SK-N-SH (cell line): Measurements from ENCODE around the gene NTSR2.

ENCODE experiments used
- CHD2 ChIP-seq: fragments of 150-350 bp; IDR thresholded peaks from 2 replicates; pipeline ENCODE4 v1.6.1; 2018; ENCODE audit warnings: low read length; ENCODE audit not compliant: partially characterized antibody
- EP300 ChIP-seq, 2 experiments: IDR thresholded peaks; 2 replicates each; pipeline versions ENCODE4 v1.4.0 to v1.6.1; 2012; ENCODE audit warnings: borderline replicate concordance in 1 of 2, low read depth in 1 of 2, low read length in 1 of 2
- EZH2phosphoT487 ChIP-seq: fragments of 200-600 bp; sonication (generic); IDR thresholded peaks from 2 replicates; pipeline ENCODE4 v1.6.1; 2017; ENCODE audit warnings: low read depth, mixed run types, mild to moderate bottlenecking, antibody characterized with exemption, moderate library complexity, borderline replicate concordance
- FOXM1 ChIP-seq: IDR thresholded peaks from 2 replicates; pipeline ENCODE4 v1.4.0; 2012; ENCODE audit warnings: low read depth, mild to moderate bottlenecking
- GABPA ChIP-seq: IDR thresholded peaks from 2 replicates; pipeline ENCODE4 v1.4.0; 2012; ENCODE audit warnings: low read depth, mild to moderate bottlenecking
- MAX ChIP-seq: IDR thresholded peaks from 2 replicates; pipeline ENCODE4 v1.4.0; 2012; ENCODE audit warnings: low read depth
- MEF2A ChIP-seq: IDR thresholded peaks from 2 replicates; pipeline ENCODE4 v1.4.0; 2012; ENCODE audit warnings: low read depth, borderline replicate concordance
- POLR2AphosphoS5 ChIP-seq: IDR thresholded peaks from 2 replicates; pipeline ENCODE4 v1.6.1; 2012; ENCODE audit warnings: low read depth, low read length
- RCOR1 ChIP-seq: fragments of 150-350 bp; IDR thresholded peaks from 2 replicates; pipeline ENCODE4 v1.6.1; 2017; ENCODE audit warnings: antibody characterized with exemption, low read length
- TAF1 ChIP-seq: IDR thresholded peaks from 2 replicates; pipeline ENCODE4 v1.6.1; 2012; ENCODE audit warnings: low read depth, mild to moderate bottlenecking, low read length, moderate library complexity, borderline replicate concordance
- TCF12 ChIP-seq: IDR thresholded peaks from 2 replicates; pipeline ENCODE4 v1.4.0; 2012
- TF ChIP-seq, protein P1 (sequence below): fragments of 200-600 bp; sonication (generic); IDR thresholded peaks from 2 replicates; pipeline ENCODE4 v1.6.1; 2017; ENCODE audit warnings: antibody characterized with exemption, mild to moderate bottlenecking, moderate library complexity
- TF ChIP-seq, protein P2 (sequence below): IDR thresholded peaks from 2 replicates; pipeline ENCODE4 v1.4.0; 2012; ENCODE audit warnings: low read depth, borderline replicate concordance

- TF ChIP-seq MEF2A = no peak
- no peak for TF ChIP-seq POLR2AphosphoS5
- no peak for TF ChIP-seq GABPA
- TF ChIP-seq, protein P1, sequence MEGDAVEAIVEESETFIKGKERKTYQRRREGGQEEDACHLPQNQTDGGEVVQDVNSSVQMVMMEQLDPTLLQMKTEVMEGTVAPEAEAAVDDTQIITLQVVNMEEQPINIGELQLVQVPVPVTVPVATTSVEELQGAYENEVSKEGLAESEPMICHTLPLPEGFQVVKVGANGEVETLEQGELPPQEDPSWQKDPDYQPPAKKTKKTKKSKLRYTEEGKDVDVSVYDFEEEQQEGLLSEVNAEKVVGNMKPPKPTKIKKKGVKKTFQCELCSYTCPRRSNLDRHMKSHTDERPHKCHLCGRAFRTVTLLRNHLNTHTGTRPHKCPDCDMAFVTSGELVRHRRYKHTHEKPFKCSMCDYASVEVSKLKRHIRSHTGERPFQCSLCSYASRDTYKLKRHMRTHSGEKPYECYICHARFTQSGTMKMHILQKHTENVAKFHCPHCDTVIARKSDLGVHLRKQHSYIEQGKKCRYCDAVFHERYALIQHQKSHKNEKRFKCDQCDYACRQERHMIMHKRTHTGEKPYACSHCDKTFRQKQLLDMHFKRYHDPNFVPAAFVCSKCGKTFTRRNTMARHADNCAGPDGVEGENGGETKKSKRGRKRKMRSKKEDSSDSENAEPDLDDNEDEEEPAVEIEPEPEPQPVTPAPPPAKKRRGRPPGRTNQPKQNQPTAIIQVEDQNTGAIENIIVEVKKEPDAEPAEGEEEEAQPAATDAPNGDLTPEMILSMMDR = no peak
- no peak for TF ChIP-seq FOXM1
- TF ChIP-seq RCOR1 = no peak
- no peak for TF ChIP-seq EP300 (IDR thresholded peaks at IDR 0.05; ENCODE audit: borderline replicate concordance in 1 of 2, low read depth in 1 of 2, low read length in 1 of 2)
- no peak for TF ChIP-seq TAF1
- TF ChIP-seq MAX = no peak
- TF ChIP-seq, protein P2, sequence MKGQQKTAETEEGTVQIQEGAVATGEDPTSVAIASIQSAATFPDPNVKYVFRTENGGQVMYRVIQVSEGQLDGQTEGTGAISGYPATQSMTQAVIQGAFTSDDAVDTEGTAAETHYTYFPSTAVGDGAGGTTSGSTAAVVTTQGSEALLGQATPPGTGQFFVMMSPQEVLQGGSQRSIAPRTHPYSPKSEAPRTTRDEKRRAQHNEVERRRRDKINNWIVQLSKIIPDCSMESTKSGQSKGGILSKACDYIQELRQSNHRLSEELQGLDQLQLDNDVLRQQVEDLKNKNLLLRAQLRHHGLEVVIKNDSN = no peak
- no peak for TF ChIP-seq CHD2
- no peak for TF ChIP-seq TCF12
- no peak for TF ChIP-seq EZH2phosphoT487
Observed at GRCh38 chr2:11687736-11688135, 17.7 kb upstream of the NTSR2 start.
